Stimulated activated naive B cell treated with anti-CD40 and anti-IgM and Interleukin-4, amounts not matched to agents 10 μg/mL and 1 μg/mL and 100 μg/mL, for 72 hours (primary cell): ENCODE data around the gene VIPR2.

ENCODE experiments used
- ATAC-seq, 2 donors: fragments of 150-1000 bp; cut with Tn5 transposase; replicated peaks; 2 replicates each; pipeline ENCODE4 v1.10.0; 2021; ENCODE audit warnings: moderate library complexity in 1 of 2
- DNase-seq: peaks from one replicate; pipeline ENCODE4 v3.0.0; 2021
- H3K27ac Mint-ChIP-seq: one replicate; pipeline ENCODE4 v1.8.0; 2022; ENCODE audit warnings: mild to moderate bottlenecking, mixed read lengths
- H3K27me3 Mint-ChIP-seq, 2 donors: one replicate each; pipeline ENCODE4 v1.8.0; 2022; ENCODE audit warnings: mixed read lengths in 2 of 2
- H3K36me3 Mint-ChIP-seq, 2 donors: one replicate each; pipeline ENCODE4 v1.8.0; 2022; ENCODE audit warnings: mixed read lengths in 2 of 2, mild to moderate bottlenecking in 1 of 2
- H3K4me1 Mint-ChIP-seq, 2 donors: one replicate each; pipeline ENCODE4 v1.8.0; 2022; ENCODE audit warnings: mixed read lengths in 2 of 2, mild to moderate bottlenecking in 1 of 2
- H3K4me3 Mint-ChIP-seq, 2 donors: one replicate each; pipeline ENCODE4 v1.8.0; 2022; ENCODE audit warnings: mild to moderate bottlenecking in 2 of 2, mixed read lengths in 2 of 2, moderate library complexity in 1 of 2
- H3K9me3 Mint-ChIP-seq, 2 donors: one replicate each; pipeline ENCODE4 v1.8.0; 2022; ENCODE audit warnings: mixed read lengths in 2 of 2, mild to moderate bottlenecking in 1 of 2

VIPR2 gene

DNA sequence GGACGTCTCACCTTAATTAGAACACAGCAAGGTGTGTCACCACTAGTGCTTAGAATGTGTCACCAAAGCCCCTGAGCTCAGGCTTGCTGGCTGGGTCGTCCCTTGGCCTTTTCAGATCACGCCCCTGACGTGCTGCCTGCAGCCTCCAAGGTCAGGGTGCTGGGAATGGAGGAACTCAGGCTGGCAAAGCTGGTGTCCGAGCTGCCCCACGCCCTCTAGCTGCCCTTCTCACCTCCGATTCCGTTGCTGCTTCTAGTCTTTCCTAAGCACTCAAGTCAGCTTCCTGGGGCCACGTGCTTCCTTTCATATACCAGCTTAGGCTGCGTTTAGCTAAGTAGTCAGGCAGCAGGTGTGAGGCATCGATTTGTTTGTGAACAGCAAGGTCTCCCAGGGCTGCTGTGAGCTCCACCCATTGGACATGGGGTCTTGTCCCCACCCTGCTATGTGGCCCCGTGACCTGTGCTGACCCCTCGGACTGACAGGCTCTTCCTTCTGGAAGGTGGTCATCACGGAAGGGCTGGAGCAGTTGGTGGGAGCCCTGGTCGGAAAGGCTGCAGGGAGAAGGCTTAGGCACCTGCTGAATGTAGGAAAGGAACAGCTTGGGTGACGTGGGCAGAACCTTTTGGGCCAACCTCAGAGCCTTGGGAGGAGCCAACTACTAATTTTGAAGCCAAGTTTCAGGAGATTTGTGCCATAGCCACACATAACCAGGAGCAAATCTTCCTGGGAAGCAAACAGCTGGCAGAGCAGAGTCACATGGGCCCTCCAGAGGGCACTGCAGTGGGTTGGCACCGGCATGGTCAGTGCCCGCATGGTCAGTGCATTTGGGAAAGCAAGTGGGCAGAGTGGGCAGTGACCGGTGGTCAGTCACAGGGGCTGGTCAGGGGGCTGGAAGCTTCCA lies 28.8 kb downstream of the VIPR2 start:
- Mint-ChIP-seq H3K9me3 (no peaks in the 10 kb centered on the region), H3K36me3 (no peaks in the 10 kb centered on the region), H3K4me3 (no peak overlapping the region), H3K27ac (no peak overlapping the region), H3K27me3 (peaks cover 8 to 15% of the 10 kb centered on the region in 2 donors), H3K4me1 (no peaks in the 10 kb centered on the region)
- DNase-seq (no peak), ATAC-seq (no peak)

- Mint-ChIP-seq H3K4me3 (no peak overlapping the region), H3K27me3 (peaks cover 8 to 15% of the 10 kb centered on the region in 2 donors), H3K36me3 (no peaks in the 10 kb centered on the region), H3K4me1 (no peaks in the 10 kb centered on the region), H3K9me3 (no peaks in the 10 kb centered on the region), H3K27ac (no peak overlapping the region)
- DNase-seq (no peak), ATAC-seq (no peak)
Measured at GRCh38 chr7:159114981-159115380, 29.7 kb downstream of the VIPR2 start.

GRCh38 chr7:159114096-159114495 lies 30.6 kb downstream of the VIPR2 start:
- Mint-ChIP-seq H3K4me3 (no peak overlapping the region), H3K27me3 (peaks cover 13 to 21% of the 10 kb centered on the region in 2 donors), H3K27ac (no peak overlapping the region), H3K9me3 (no peaks in the 10 kb centered on the region), H3K4me1 (no peaks in the 10 kb centered on the region), H3K36me3 (no peaks in the 10 kb centered on the region)
- no peak for DNase-seq
- ATAC-seq: no peak

- Mint-ChIP-seq H3K4me3 (no peak overlapping the region), H3K9me3 (no peaks in the 10 kb centered on the region), H3K36me3 (no peaks in the 10 kb centered on the region), H3K27me3 (peaks cover 13 to 21% of the 10 kb centered on the region in 2 donors), H3K4me1 (no peaks in the 10 kb centered on the region), H3K27ac (no peak overlapping the region)
- ATAC-seq (no peak), DNase-seq (no peak)
Measured at GRCh38 chr7:159113056-159113455, 31.6 kb downstream of the VIPR2 start.

- H3K4me1 Mint-ChIP-seq: no peaks in the 10 kb centered on the region
- H3K9me3 Mint-ChIP-seq: no peaks in the 10 kb centered on the region
- no peaks in the 10 kb centered on the region for H3K36me3 Mint-ChIP-seq
- no peak overlapping the region for H3K27ac Mint-ChIP-seq
- peak overlapping the region in 1 of 2 donors; percentile 25 for H3K4me3 Mint-ChIP-seq
- no peak for ATAC-seq
- H3K27me3 Mint-ChIP-seq: peaks cover 13 to 17% of the 10 kb centered on the region in 2 donors
- no peak for DNase-seq
Measured at GRCh38 chr7:159112136-159113011, 32.3 kb downstream of the VIPR2 start.

- H3K27ac Mint-ChIP-seq: no peak overlapping the region
- DNase-seq: no peak
- H3K4me3 Mint-ChIP-seq: no peak overlapping the region
- peaks cover 15 to 18% of the 10 kb centered on the region in 2 donors for H3K27me3 Mint-ChIP-seq
- no peak for ATAC-seq
- H3K9me3 Mint-ChIP-seq: no peaks in the 10 kb centered on the region
- H3K4me1 Mint-ChIP-seq: peaks cover 0 to 3% of the 10 kb centered on the region in 2 donors
- no peaks in the 10 kb centered on the region for H3K36me3 Mint-ChIP-seq
Measured at GRCh38 chr7:159109653-159110035, 35.0 kb downstream of the VIPR2 start.

DNA sequence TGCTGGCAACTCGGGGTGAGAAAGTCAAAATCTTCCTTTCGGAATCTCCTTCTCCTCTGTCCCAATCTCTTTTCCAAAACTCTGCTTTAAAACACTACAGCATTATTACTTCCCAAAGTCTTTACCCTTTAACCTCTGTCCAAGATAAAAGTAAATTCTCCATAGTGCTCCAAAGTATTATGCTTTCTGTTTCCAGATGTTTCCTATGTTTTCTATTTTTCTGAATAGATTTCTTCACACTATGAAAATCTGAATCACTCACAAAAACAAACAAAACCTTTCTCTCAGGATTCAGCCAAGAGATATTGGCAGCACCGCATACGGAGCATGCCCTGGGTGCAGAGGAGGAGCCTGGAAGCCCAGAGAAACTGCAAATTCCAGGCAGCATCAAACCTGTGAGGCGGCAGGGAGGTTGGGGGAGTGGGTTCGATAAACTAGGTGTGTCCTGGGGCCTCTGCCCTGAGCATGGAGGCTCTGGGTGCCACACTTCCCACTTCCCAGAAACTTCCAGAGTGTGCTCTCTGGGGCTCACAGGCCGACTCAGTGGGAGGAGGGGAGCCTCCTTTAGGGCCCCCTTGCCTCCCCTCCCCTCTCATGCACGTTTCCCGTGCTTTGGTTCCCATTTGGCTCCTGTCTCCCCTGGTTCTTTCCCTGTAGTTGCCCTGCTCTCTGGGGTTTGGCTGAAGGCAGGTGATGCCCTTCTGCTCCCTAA lies 35.6 kb downstream of the VIPR2 start:
- no peaks in the 10 kb centered on the region for H3K36me3 Mint-ChIP-seq
- no peak overlapping the region for H3K27ac Mint-ChIP-seq
- no peak for DNase-seq
- no peaks in the 10 kb centered on the region for H3K9me3 Mint-ChIP-seq
- H3K27me3 Mint-ChIP-seq: peaks cover 15 to 18% of the 10 kb centered on the region in 2 donors
- no peak overlapping the region for H3K4me3 Mint-ChIP-seq
- no peak for ATAC-seq
- H3K4me1 Mint-ChIP-seq: peaks cover 0 to 3% of the 10 kb centered on the region in 2 donors

GRCh38 chr7:159108491-159108890 lies 36.2 kb downstream of the VIPR2 start:
- Mint-ChIP-seq H3K27ac (no peak overlapping the region), H3K9me3 (no peaks in the 10 kb centered on the region), H3K36me3 (no peaks in the 10 kb centered on the region), H3K4me3 (no peak overlapping the region), H3K27me3 (peaks cover 15% of the 10 kb centered on the region in 2 donors), H3K4me1 (peaks cover 0 to 3% of the 10 kb centered on the region in 2 donors)
- DNase-seq (no peak), ATAC-seq (no peak)

- Mint-ChIP-seq H3K9me3 (peaks cover 0 to under 1% of the 10 kb centered on the region in 2 donors), H3K27me3 (peaks cover 10 to 14% of the 10 kb centered on the region in 2 donors), H3K36me3 (no peaks in the 10 kb centered on the region), H3K4me3 (no peak overlapping the region), H3K27ac (no peak overlapping the region), H3K4me1 (peaks cover 0 to 3% of the 10 kb centered on the region in 2 donors)
- ATAC-seq: no peak
- DNase-seq: no peak
Measured at GRCh38 chr7:159107161-159107892, 37.3 kb downstream of the VIPR2 start.

DNA sequence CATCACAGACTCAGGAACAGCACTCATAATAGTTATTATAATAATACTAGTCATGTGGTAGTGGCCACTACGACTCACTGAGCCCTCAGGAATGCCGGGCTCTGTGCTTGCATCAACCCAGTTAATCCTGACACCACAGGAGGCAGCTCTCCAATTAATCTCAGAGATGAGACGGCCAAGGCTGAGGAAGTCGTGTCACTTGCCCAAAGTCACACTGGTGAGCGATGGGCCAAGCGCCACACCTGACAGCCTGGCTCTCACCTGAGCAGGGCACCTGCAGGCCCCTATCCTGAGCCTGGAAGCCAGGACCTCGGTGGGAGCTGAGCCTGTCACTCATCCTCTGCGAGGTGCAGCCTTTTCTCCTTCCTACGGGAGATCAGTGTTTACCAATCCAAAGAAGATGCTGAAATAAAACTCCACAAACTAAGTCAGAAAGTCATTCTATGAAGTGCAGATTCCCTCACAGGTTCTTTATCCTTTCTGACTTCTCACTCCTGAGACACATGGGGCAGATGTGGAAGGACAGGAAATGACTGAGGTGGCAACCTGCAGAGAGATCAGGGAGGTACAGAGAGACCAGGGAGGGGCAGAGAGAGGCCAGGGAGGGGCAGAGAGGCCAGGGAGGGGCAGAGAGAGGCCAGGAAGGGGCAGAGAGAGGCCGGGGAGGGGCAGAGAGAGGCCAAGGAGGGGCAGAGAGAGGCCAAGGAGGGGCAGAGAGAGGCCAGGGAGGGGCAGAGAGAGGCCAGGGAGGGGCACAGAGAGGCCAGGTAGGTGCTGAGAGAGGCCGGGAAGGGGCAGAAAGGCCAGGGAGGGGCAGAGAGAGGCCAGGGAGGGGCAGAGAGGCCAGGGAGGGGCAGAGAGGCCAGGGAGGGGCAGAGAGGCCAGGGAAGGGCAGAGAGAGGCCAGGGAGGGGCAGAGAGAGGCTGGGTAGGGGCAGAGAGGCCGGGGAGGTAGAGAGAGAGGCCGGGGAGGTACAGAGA lies 38.5 kb downstream of the VIPR2 start:
- Mint-ChIP-seq H3K4me3 (no peak overlapping the region), H3K9me3 (peaks cover 4 to 7% of the 10 kb centered on the region in 2 donors), H3K27me3 (peaks cover 6 to 14% of the 10 kb centered on the region in 2 donors), H3K27ac (no peak overlapping the region), H3K36me3 (no peaks in the 10 kb centered on the region), H3K4me1 (peaks cover 0 to 3% of the 10 kb centered on the region in 2 donors)
- no peak for DNase-seq
- ATAC-seq: no peak

- H3K27ac Mint-ChIP-seq: no peak overlapping the region
- no peak overlapping the region for H3K4me3 Mint-ChIP-seq
- ATAC-seq (no peak), DNase-seq (no peak)
- H3K27me3 Mint-ChIP-seq: peaks cover 6 to 14% of the 10 kb centered on the region in 2 donors
- H3K9me3 Mint-ChIP-seq: peaks cover 4 to 11% of the 10 kb centered on the region in 2 donors
- H3K36me3 Mint-ChIP-seq: no peaks in the 10 kb centered on the region
- peaks cover 0 to 3% of the 10 kb centered on the region in 2 donors for H3K4me1 Mint-ChIP-seq
Measured at GRCh38 chr7:159105066-159105780, 39.4 kb downstream of the VIPR2 start.

DNA sequence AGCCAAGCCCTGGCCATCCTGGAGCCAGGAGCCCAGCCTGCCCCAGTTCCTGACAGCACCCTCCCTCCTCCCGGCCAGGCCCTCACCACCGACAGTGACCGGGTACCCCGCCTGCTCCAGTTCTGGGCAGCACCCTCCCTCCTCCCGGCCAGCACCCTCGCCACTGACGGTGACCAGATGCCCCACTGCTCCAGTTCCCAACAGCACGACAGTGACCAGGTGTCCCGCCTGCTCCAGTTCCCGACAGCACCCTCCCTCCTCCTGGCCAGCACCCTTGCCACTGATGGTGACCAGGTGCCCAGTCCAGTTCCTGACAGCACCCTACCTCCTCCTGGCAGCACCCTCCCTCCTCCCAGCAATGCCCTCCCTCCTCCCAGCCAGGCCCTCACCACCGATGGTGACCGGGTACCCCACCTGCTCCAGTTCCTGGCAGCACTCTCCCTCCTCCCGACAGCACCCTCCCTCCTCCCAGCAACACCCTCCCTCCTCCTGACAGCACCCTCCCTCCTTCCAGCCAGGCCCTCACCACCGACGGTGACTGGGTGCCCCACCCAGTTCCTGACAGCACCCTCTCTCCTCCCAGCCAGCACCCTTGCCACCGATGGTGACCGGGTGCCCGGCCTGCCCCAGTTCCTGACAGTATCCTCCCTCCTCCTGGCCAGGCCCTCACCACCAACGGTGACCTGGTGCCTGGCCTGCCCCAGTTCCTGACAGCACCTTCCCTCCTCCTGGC lies 40.3 kb downstream of the VIPR2 start:
- Mint-ChIP-seq H3K4me1 (peaks cover 0 to 3% of the 10 kb centered on the region in 2 donors), H3K27ac (no peak overlapping the region), H3K9me3 (peaks cover 4 to 11% of the 10 kb centered on the region in 2 donors), H3K4me3 (no peak overlapping the region), H3K36me3 (no peaks in the 10 kb centered on the region), H3K27me3 (peaks cover 1 to 9% of the 10 kb centered on the region in 2 donors)
- DNase-seq (no peak), ATAC-seq (no peak)
